Anterior cingulate cortex (tissue), 58 donors: ENCODE measurements around the gene TRIM7.

Experiments used
- DNase-seq, 58 donors: peaks; one replicate each; lab custom pipeline; 2025; lab: John Stamatoyannopoulos, UW

The TRIM7 gene

GRCh38 chr5:181197326-181197951 lies 7.6 kb downstream of the TRIM7 start:
- DNase-seq: no peak

GRCh38 chr5:181195249-181195761 lies 9.7 kb downstream of the TRIM7 start:
- no peak for DNase-seq

- no peak for DNase-seq
Observed at GRCh38 chr5:181194489-181195248, 10.3 kb downstream of the TRIM7 start.

- DNase-seq: no peak
Observed at GRCh38 chr5:181193656-181194055, 11.3 kb downstream of the TRIM7 start.

- DNase-seq: no peak
Observed at GRCh38 chr5:181192337-181193046, 12.5 kb downstream of the TRIM7 start.

- no peak for DNase-seq
Observed at GRCh38 chr5:181191526-181192336, 13.3 kb downstream of the TRIM7 start.

GRCh38 chr5:181190711-181191525 lies 14.1 kb downstream of the TRIM7 start:
- DNase-seq: no peak

- DNase-seq: no peak
Observed at GRCh38 chr5:181189962-181190710, 14.9 kb downstream of the TRIM7 start.

- no peak for DNase-seq
Observed at GRCh38 chr5:181189363-181189961, 15.5 kb downstream of the TRIM7 start.

GRCh38 chr5:181188700-181189362 lies 16.2 kb downstream of the TRIM7 start:
- DNase-seq: no peak

GRCh38 chr5:181187500-181188213 lies 17.3 kb downstream of the TRIM7 start:
- no peak for DNase-seq

- DNase-seq: no peak
Observed at GRCh38 chr5:181186986-181187499, 18.0 kb downstream of the TRIM7 start.

GRCh38 chr5:181186022-181186421 lies 19.0 kb downstream of the TRIM7 start:
- DNase-seq: no peak

GRCh38 chr5:181185560-181185959 lies 19.4 kb downstream of the TRIM7 start:
- DNase-seq: no peak

GRCh38 chr5:181184845-181185216 lies 20.2 kb downstream of the TRIM7 start:
- no peak for DNase-seq

- DNase-seq: no peak
Observed at GRCh38 chr5:181182651-181183050, 22.3 kb downstream of the TRIM7 start.
